Osteocyte (in vitro differentiated cells): ENCODE results near the gene ERGIC1. TPM values are rescaled to one million over a fixed set of nuclear protein-coding genes. Genes with fewer than 3 reads are reported as not detected.

Source experiments
- DNase-seq: peaks from one replicate; pipeline ENCODE4 v3.0.0; 2021; ENCODE audit warnings: mixed read lengths; ENCODE audit not compliant: unreplicated experiment; ENCODE audit errors: extremely low spot score
- H3K27ac Mint-ChIP-seq: one replicate; pipeline ENCODE4 v1.8.0; 2021; ENCODE audit warnings: mild to moderate bottlenecking, mixed read lengths; ENCODE audit not compliant: unreplicated experiment
- H3K27me3 Mint-ChIP-seq: one replicate; pipeline ENCODE4 v1.8.0; 2021; ENCODE audit warnings: mixed read lengths; ENCODE audit not compliant: unreplicated experiment
- H3K36me3 Mint-ChIP-seq: one replicate; pipeline ENCODE4 v1.8.0; 2021; ENCODE audit warnings: mixed read lengths; ENCODE audit not compliant: unreplicated experiment
- H3K4me1 Mint-ChIP-seq: one replicate; pipeline ENCODE4 v1.8.0; 2021; ENCODE audit warnings: mixed read lengths; ENCODE audit not compliant: unreplicated experiment
- H3K4me3 Mint-ChIP-seq: one replicate; pipeline ENCODE4 v1.8.0; 2021; ENCODE audit warnings: mild to moderate bottlenecking, moderate library complexity, mixed read lengths; ENCODE audit not compliant: unreplicated experiment
- H3K9me3 Mint-ChIP-seq: one replicate; pipeline ENCODE4 v1.8.0; 2021; ENCODE audit warnings: mixed read lengths; ENCODE audit not compliant: unreplicated experiment
- CTCF ChIP-seq: fragments of 200-600 bp; sonication (generic); IDR thresholded peaks from 2 replicates; pipeline ENCODE4 v1.5.0; 2021; ENCODE audit warnings: antibody characterized with exemption, mild to moderate bottlenecking, moderate library complexity
- total RNA-seq: library from RNA; stranded (reverse); gene quantifications from 2 replicates; pipeline ENCODE4 v1.2.1, GENCODE V29; 2021

Gene ERGIC1
- total RNA-seq, 1 donor from 2014 or later: 174 TPM

- no peak for TF ChIP-seq CTCF
- H3K4me3 Mint-ChIP-seq: no peak overlapping the region
- H3K36me3 Mint-ChIP-seq: no peaks in the 10 kb centered on the region
- peaks cover 2% of the 10 kb centered on the region for H3K27me3 Mint-ChIP-seq
- no peak for DNase-seq
- H3K4me1 Mint-ChIP-seq: peaks cover 6% of the 10 kb centered on the region
- H3K27ac Mint-ChIP-seq: no peak overlapping the region
- H3K9me3 Mint-ChIP-seq: no peaks in the 10 kb centered on the region
These were observed 145.7 kb downstream of the ERGIC1 start for GRCh38 chr5:172979778-172980177.

GRCh38 chr5:172981931-172982330 is 147.9 kb downstream of the ERGIC1 start:
- H3K4me1 Mint-ChIP-seq: peaks cover 19% of the 10 kb centered on the region
- H3K36me3 Mint-ChIP-seq: peaks cover 4% of the 10 kb centered on the region
- no peaks in the 10 kb centered on the region for H3K27me3 Mint-ChIP-seq
- no peak overlapping the region for H3K4me3 Mint-ChIP-seq
- DNase-seq: no peak
- no peak overlapping the region for H3K27ac Mint-ChIP-seq
- H3K9me3 Mint-ChIP-seq: no peaks in the 10 kb centered on the region
- no peak for TF ChIP-seq CTCF

GRCh38 chr5:172983542-172984243 is 149.6 kb downstream of the ERGIC1 start, which contains the start of gene ATP6V0E1:
Gene ATP6V0E1 (plus strand): TSS chr5:172983771. CDS start chr5:172983861, 90 bp downstream.
- Mint-ChIP-seq H3K9me3 (no peaks in the 10 kb centered on the region), H3K4me3 (peak within 1 kb of the TSS; percentile 96), H3K27ac (peak within 1 kb of the TSS; percentile 98), H3K4me1 (peaks cover 19% of the 10 kb centered on the region), H3K27me3 (no peaks in the 10 kb centered on the region), H3K36me3 (peaks cover 9% of the 10 kb centered on the region)
- peak; percentile 98 for DNase-seq
- no peak for TF ChIP-seq CTCF

- TF ChIP-seq CTCF: peak; percentile 63
- peaks cover 19% of the 10 kb centered on the region for H3K4me1 Mint-ChIP-seq
- DNase-seq: peak; percentile 87
- no peaks in the 10 kb centered on the region for H3K27me3 Mint-ChIP-seq
- peak overlapping the region; percentile 96 for H3K4me3 Mint-ChIP-seq
- no peaks in the 10 kb centered on the region for H3K9me3 Mint-ChIP-seq
- peak overlapping the region; percentile 98 for H3K27ac Mint-ChIP-seq
- peaks cover 9% of the 10 kb centered on the region for H3K36me3 Mint-ChIP-seq
These were observed 150.3 kb downstream of the ERGIC1 start for GRCh38 chr5:172984244-172984953.

- Mint-ChIP-seq H3K4me1 (peaks cover 19% of the 10 kb centered on the region), H3K27ac (peak overlapping the region; percentile 39), H3K36me3 (peaks cover 9% of the 10 kb centered on the region), H3K9me3 (no peaks in the 10 kb centered on the region), H3K4me3 (peak overlapping the region; percentile 96), H3K27me3 (no peaks in the 10 kb centered on the region)
- no peak for TF ChIP-seq CTCF
- no peak for DNase-seq
These were observed 151.5 kb downstream of the ERGIC1 start for GRCh38 chr5:172985596-172985995.
